Glutamatergic neuron (in vitro differentiated cells): ENCODE results near the gene GRK6. TPM values are rescaled to one million over a fixed set of nuclear protein-coding genes. Genes with fewer than 3 reads are reported as not detected.
A peak's percentile ranks its signal among the peaks of the same experiment; 100 is the strongest.

Experiments used
- DNase-seq: peaks from one replicate; pipeline ENCODE4 v3.0.0; 2022
- H3K27ac Mint-ChIP-seq: one replicate; pipeline ENCODE4 v1.8.0; 2020; ENCODE audit warnings: mild to moderate bottlenecking, mixed read lengths, inconsistent platforms; ENCODE audit not compliant: unreplicated experiment
- H3K27me3 Mint-ChIP-seq: one replicate; pipeline ENCODE4 v1.8.0; 2020; ENCODE audit warnings: mild to moderate bottlenecking, moderate library complexity, mixed read lengths, inconsistent platforms; ENCODE audit not compliant: unreplicated experiment
- H3K36me3 Mint-ChIP-seq: one replicate; pipeline ENCODE4 v1.8.0; 2020; ENCODE audit warnings: mild to moderate bottlenecking, mixed read lengths, inconsistent platforms; ENCODE audit not compliant: unreplicated experiment
- H3K4me1 Mint-ChIP-seq: one replicate; pipeline ENCODE4 v1.8.0; 2020; ENCODE audit warnings: mild to moderate bottlenecking, low read depth, mixed read lengths, inconsistent platforms; ENCODE audit not compliant: unreplicated experiment
- H3K4me3 Mint-ChIP-seq: one replicate; pipeline ENCODE4 v1.8.0; 2020; ENCODE audit warnings: mild to moderate bottlenecking, mixed read lengths, inconsistent platforms; ENCODE audit not compliant: unreplicated experiment
- H3K9me3 Mint-ChIP-seq: one replicate; pipeline ENCODE4 v1.8.0; 2020; ENCODE audit warnings: mild to moderate bottlenecking, moderate library complexity, mixed read lengths, inconsistent platforms; ENCODE audit not compliant: unreplicated experiment
- CTCF ChIP-seq: fragments of 200-600 bp; sonication (generic); IDR thresholded peaks from one replicate; pipeline ENCODE4 v1.5.0; 2021; ENCODE audit not compliant: partially characterized antibody, unreplicated experiment
- total RNA-seq: library from RNA; stranded (reverse); fragmentation: NEBNext Ultra II Directional; extraction: Animal tissue kit (Norgen Biotek cat#: 25700); gene quantifications from one replicate; pipeline ENCODE4 v1.2.1, GENCODE V29; 2021; ENCODE audit not compliant: unreplicated experiment

The GRK6 gene
- total RNA-seq, 1 donor from 2014 or later, result 43.9 TPM

GRCh38 chr5:177454397-177455035 lies 28.0 kb downstream of the GRK6 start:
- Mint-ChIP-seq H3K4me1 (peaks cover 10% of the 10 kb centered on the region), H3K27ac (no peak overlapping the region), H3K27me3 (peaks cover 34% of the 10 kb centered on the region), H3K4me3 (peak overlapping the region; percentile 55), H3K36me3 (no peaks in the 10 kb centered on the region), H3K9me3 (peaks cover 33% of the 10 kb centered on the region)
- DNase-seq, result peak; percentile 97
- TF ChIP-seq CTCF, result peak; percentile 92

GRCh38 chr5:177455036-177455660 lies 28.7 kb downstream of the GRK6 start:
- TF ChIP-seq CTCF, result peak; percentile 83
- H3K9me3 Mint-ChIP-seq, result peaks cover 33% of the 10 kb centered on the region
- peaks cover 37% of the 10 kb centered on the region for H3K27me3 Mint-ChIP-seq
- H3K36me3 Mint-ChIP-seq, result no peaks in the 10 kb centered on the region
- peak; percentile 92 for DNase-seq
- H3K27ac Mint-ChIP-seq, result no peak overlapping the region
- H3K4me3 Mint-ChIP-seq, result peak overlapping the region; percentile 59
- H3K4me1 Mint-ChIP-seq, result peaks cover 11% of the 10 kb centered on the region

GRCh38 chr5:177455661-177456590 lies 29.4 kb downstream of the GRK6 start:
- H3K27ac Mint-ChIP-seq, result peak overlapping the region; percentile 89

GRCh38 chr5:177456591-177456964 lies 30.1 kb downstream of the GRK6 start:
- Mint-ChIP-seq H3K36me3 (peaks cover 3% of the 10 kb centered on the region), H3K27me3 (peaks cover 40% of the 10 kb centered on the region), H3K27ac (peak overlapping the region; percentile 89), H3K9me3 (peaks cover 38% of the 10 kb centered on the region), H3K4me3 (peak overlapping the region; percentile 85), H3K4me1 (peaks cover 15% of the 10 kb centered on the region)
- no peak for DNase-seq
- TF ChIP-seq CTCF, result peak; percentile 44

More at GRCh38 chr5:177455661-177456590, 29.4 kb downstream of the GRK6 start:
- Mint-ChIP-seq H3K4me1 (peaks cover 11% of the 10 kb centered on the region), H3K27me3 (peaks cover 36% of the 10 kb centered on the region), H3K36me3 (no peaks in the 10 kb centered on the region), H3K4me3 (peak overlapping the region; percentile 85), H3K9me3 (peaks cover 36% of the 10 kb centered on the region)
- peak; percentile 95 for DNase-seq
- peak; percentile 95 for TF ChIP-seq CTCF
